HepG2 (cell line): ENCODE data around the gene TPST2. TPM values are rescaled to one million over a fixed set of nuclear protein-coding genes. Genes with fewer than 3 reads are reported as not detected.

Experiments
- DMAP1 ChIP-seq: IDR thresholded peaks from 2 replicates; pipeline ENCODE4 v1.6.1; 2016
- IRF2 ChIP-seq: IDR thresholded peaks from 2 replicates; pipeline ENCODE4 v1.6.1; 2018; ENCODE audit warnings: missing genetic modification reagents, missing compliant biosample characterization
- KDM6A ChIP-seq: IDR thresholded peaks from 2 replicates; pipeline ENCODE4 v1.6.1; 2016; ENCODE audit warnings: low read depth
- NR2F1 ChIP-seq, 2 experiments: fragments of 450-650 bp in 1 of 2; formaldehyde crosslinking in 1 of 2; IDR thresholded peaks; 2 replicates each; pipeline versions ENCODE4 v1.5.0 to v1.6.1; 2016 to 2020; ENCODE audit warnings: mild to moderate bottlenecking in 1 of 2, missing compliant biosample characterization in 1 of 2, missing genetic modification reagents in 1 of 2, moderate library complexity in 1 of 2
- NR3C1 ChIP-seq: sonication (generic); formaldehyde crosslinking; IDR thresholded peaks from 2 replicates; pipeline ENCODE4 v1.4.0; 2020; ENCODE audit warnings: missing genetic modification reagents
- RBM22 ChIP-seq: fragments of 200-400 bp; formaldehyde crosslinking; optimal IDR thresholded peaks from 2 replicates; pipeline ENCODE3; 2017; ENCODE audit warnings: mild to moderate bottlenecking, low read length, moderate library complexity
- REXO4 ChIP-seq: sonication (generic); formaldehyde crosslinking; IDR thresholded peaks from 2 replicates; pipeline ENCODE4 v1.8.0; 2022; ENCODE audit warnings: missing genetic modification reagents, mild to moderate bottlenecking, borderline replicate concordance
- THAP11 ChIP-seq: IDR thresholded peaks from 2 replicates; pipeline ENCODE4 v1.6.1; 2016; ENCODE audit warnings: missing biosample characterization, missing genetic modification reagents
- ZBTB4 ChIP-seq: sonication (generic); formaldehyde crosslinking; IDR thresholded peaks from 2 replicates; pipeline ENCODE4 v1.4.0; 2020; ENCODE audit warnings: missing genetic modification reagents, mild to moderate bottlenecking, borderline replicate concordance
- ZBTB40 ChIP-seq, 2 experiments: fragments of 450-650 bp in 1 of 2; sonication (generic) in 1 of 2; formaldehyde crosslinking in 1 of 2; IDR thresholded peaks; 2 replicates each; pipeline versions ENCODE4 v1.6.1 to v1.8.0; 2016 to 2022; ENCODE audit warnings: antibody characterized with exemption in 1 of 2, mild to moderate bottlenecking in 1 of 2, missing genetic modification reagents in 1 of 2
- ZBTB42 ChIP-seq: sonication (generic); formaldehyde crosslinking; IDR thresholded peaks from 2 replicates; pipeline ENCODE4 v1.5.0; 2020; ENCODE audit warnings: mild to moderate bottlenecking, missing genetic modification reagents
- ZNF574 ChIP-seq: sonication (generic); formaldehyde crosslinking; IDR thresholded peaks from 2 replicates; pipeline ENCODE4 v1.4.0; 2020; ENCODE audit warnings: missing genetic modification reagents
- polyA plus RNA-seq, 8 experiments: library from polyadenylated mRNA; depleted of rRNA in 3 of 8; stranded (reverse) in 7 of 8; unstranded in 1 of 8; fragments of >200 nt; fragmentation: Illumina TruSeq in 4 of 8; extraction: Trizol in 4 of 8; gene quantifications; 2 replicates each; pipeline versions ENCODE4 v1.2.1 to v1.2.3, GENCODE V29; 2011 to 2016; ENCODE audit warnings: low read depth in 4 of 8, missing spikeins in 1 of 8, mixed read lengths in 1 of 8; ENCODE audit not compliant: insufficient read depth in 1 of 8
- total RNA-seq, 5 experiments: library from RNA; depleted of rRNA; stranded (reverse); fragments of >200 nt; fragmentation: Illumina TruSeq; extraction: Trizol; gene quantifications; 2 replicates each; pipeline ENCODE4 v1.2.3, GENCODE V29; 2016; ENCODE audit warnings: low read depth in 1 of 5

Gene TPST2
- total and polyA plus RNA-seq, 2 of the 13 experiments (the other 11 are each of a cell fraction or from before 2014, with no cell fraction given): 15.2 to 23.8 TPM

GRCh38 chr22:26483439-26484359 lies 106.2 kb downstream of the TPST2 start, which contains the start of the genes HPS4 and SRRD (continued):
- peak; percentile 93 for TF ChIP-seq ZNF574 (CRISPR knock-in tag)
- TF ChIP-seq ZBTB42: peak; percentile 88; the same call in 1 of the 2 replicates
- no peak for TF ChIP-seq KDM6A (CRISPR knock-in tag)
- TF ChIP-seq IRF2 (CRISPR knock-in tag): peak; percentile 87
- no peak for TF ChIP-seq RBM22
- TF ChIP-seq REXO4 (CRISPR knock-in tag): no peak
- TF ChIP-seq NR3C1 (CRISPR knock-in tag): no peak
- TF ChIP-seq ZBTB4 (CRISPR knock-in tag): 0 out of 2 replicates have a peak, but pooled peaks have one; percentile 47
- TF ChIP-seq DMAP1 (CRISPR knock-in tag): peak; percentile 88
- TF ChIP-seq NR2F1 (CRISPR knock-in tag; IDR thresholded peaks at IDR 0.05): peak; percentile 78 to 88
- TF ChIP-seq ZBTB40 (IDR thresholded peaks at IDR 0.05): no peak
- no peak; the same call in 1 of the 2 replicates for TF ChIP-seq ZBTB40 (CRISPR knock-in tag; IDR thresholded peaks at IDR 0.05)
- peak; percentile 93 for TF ChIP-seq THAP11 (CRISPR knock-in tag)
